SKM-1 (cell line): ENCODE results near the gene RUVBL1.

Source experiments
- DNase-seq: peaks from one replicate; lab custom pipeline; 2025; ENCODE audit not compliant: unreplicated experiment; lab: John Stamatoyannopoulos, UW

The RUVBL1 gene

DNA sequence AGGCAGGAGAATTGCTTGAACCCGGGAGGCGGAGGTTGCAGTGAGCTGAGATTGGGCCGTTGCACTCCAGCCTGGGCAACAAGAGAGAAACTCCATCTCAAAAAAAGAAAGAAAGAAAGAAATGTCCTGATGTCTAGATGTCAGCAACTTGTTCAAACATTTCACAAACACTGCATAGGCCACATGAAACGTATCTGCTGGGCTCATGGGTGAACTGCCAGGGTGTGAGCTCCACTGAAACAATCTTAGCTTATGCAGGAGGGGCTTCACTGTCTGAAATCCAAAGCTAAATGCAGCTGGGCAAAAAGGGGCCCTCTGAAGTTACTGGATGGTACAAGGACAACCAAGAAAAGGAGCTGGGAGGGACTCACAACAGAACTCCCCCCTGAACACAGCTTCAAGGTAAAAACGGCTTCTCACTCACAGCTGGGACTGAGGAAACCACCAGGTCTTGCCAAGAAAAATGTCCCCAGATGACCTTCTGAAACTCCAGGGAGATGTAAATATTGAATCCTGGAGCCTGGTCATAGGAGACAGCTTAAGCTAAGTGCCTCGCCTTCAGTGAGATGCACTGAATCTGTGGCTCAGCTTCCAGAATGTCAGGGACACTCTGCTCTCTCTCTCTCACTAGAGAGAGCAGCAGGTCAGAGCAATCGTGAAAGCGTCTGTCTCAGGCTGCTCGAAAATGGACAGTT, 39.5 kb downstream of the RUVBL1 start:
- DNase-seq, result no peak

DNA sequence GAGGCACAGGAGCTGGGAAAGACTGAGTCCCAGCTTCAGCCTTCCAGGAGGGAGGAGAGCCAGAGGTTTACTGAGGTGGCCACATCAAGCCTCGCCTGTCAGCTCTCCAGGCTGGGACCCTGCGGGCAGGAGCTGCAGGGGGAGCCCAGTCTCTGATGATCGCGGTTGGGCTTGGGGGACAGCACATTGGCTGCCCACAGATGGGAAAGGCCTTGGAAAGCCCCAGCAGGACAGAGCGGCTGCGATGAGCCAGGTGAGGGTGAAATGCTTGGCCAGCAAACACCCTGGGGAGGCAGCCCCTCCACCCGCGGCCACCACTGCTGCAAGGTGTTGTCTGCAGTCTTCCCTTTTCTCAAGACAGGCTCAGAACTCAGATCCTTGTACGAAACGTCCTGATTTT, 40.2 kb downstream of the RUVBL1 start:
- DNase-seq, result no peak

DNA sequence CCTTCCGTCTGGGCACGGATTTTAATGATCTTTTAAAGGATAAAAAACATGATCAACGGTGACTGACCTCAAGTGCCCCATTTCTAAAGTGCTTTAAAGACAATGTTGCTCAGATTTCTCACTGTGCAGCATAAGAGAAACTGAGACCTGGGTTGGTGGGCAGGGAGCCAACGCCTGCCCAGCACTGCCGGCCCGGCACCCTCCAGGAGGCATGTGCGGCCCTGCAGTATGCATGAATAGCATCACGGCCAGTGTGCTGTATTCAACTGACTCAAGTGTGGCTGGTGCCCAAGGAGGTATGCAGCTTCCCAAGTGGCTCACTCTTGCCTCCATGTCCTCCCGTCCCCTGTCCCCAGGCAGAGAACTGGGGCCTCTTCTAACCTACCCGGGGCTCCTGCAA, 41.1 kb downstream of the RUVBL1 start:
- DNase-seq, result no peak

DNA sequence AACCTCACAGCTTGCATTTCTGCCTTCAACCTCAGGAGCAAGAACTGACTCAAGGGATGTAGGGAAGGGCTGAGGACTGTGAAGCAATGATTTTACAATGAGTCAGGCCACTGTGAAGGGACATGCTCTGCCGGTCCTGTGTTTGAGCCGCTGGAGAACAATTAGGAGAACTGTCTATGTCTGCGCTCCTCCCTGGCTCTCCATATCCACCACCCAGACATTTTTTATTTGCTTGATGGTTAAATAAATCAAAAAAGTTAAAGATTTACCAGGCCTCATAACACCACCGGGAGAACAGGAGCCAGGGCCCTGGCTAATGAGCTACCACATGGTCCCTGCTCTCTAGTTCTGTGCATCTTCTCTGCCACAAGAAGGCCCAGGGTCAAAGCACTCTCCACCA, 41.8 kb downstream of the RUVBL1 start:
- no peak for DNase-seq

DNA sequence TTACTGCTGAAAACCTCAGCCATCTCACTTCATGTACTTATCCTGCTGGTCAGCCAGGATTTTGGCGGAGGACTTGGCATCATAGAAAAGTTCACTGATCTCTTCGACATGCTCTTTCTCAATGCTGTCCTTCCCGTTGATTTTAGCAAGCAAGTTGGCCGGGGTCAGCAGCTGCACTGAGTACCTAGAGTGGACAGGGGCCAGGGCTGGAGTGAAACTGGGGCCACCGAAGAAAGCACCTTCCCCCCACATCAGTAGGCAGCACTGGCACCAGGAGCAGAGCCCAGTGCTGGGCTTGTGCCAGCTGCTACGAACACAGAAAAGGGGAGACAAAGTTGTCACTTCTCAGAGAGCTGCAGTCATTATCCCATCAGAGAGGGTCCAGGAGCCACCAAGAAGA, 42.4 kb downstream of the RUVBL1 start:
- no peak for DNase-seq

DNA sequence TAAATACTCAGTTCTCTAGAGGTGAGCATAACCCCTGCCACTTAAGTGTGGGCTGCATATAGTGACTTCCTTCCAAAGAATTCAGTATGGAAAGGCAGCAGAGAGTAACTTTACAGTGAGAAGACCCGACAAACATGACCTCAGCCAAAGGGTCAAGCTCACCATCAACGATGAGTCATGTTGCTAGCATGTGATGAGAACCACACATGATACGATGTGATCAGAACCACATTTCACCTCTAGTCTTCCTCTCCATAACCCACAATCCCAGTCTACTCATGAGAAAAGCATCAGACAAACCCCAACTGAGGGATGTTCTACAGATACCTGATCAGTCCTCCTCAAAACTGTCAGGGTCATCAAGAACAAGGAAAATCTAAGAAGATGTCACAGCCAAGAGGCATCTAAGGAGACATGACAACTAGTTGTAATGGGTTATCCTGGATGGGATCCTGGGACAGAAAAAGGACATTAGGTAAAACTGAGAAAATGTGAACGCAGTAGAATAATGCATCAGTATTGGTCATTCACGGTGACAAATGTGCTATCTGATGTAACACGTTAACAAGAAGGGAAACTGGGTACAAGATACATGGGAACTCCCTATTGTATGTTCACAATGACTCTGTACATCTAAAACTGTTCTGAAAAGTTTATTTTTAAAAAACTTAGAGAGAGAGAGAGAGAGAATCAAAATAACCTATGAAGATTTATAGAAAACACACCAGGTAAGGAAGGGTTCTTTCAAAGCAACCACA, 43.1 kb downstream of the RUVBL1 start:
- DNase-seq, result no peak

DNA sequence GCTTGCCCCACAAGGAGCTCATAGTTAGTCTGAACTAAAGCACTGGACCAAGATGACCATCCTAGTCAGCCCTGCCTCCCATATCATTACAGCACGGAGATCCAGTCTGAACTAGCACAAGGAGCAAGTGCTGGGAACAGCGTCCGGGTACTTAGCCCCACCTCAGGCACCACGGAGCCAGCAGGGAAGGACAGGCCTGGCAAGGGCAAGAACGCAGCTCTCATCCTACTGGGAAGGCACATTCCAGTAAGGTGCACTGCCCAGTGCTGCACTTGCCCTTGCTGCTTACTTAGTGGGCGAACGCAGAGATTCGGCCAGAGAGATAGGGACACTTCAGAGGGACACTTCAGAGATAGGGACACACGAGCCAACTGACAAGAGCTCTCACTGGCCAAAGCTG, 43.8 kb downstream of the RUVBL1 start:
- no peak for DNase-seq

DNA sequence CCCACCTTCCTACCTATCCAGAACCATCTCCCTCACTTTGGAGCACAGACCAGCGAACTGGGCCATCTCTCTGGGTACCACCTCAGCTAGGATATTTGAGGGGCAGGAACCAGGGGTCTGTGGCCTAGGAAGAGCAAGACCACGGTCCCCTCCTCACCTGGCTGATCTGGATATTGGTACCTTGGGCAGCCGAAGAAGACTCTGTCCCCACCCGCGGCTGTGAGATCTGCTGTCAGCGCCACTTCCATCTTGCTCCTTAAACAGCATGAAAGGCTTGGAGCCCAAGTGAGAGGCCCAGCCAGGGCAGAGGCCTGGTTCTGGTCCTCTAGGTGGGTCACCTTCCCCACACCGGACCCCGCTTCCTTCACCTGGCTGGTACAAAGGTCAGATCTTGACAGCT, 44.7 kb downstream of the RUVBL1 start:
- DNase-seq, result no peak

DNA sequence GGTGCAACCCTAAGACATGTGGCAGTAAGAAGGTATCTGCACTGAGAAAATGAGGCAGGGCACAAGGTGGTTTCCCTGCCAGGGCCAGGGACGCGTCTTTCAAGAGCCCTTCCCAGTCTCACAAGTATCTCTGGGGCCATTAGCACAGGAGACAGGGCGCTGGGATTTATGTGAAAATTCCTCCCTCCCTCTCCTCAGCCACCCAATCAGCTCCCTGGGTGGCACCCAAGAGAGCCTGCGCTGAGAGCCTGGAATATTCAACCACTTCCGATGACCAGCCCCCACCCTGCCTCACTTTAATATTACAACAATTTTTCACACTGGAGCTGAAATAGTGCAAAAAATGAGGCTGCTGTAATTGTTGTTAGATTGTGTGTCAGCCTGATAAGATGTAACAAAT, 45.3 kb downstream of the RUVBL1 start:
- DNase-seq, result no peak

DNA sequence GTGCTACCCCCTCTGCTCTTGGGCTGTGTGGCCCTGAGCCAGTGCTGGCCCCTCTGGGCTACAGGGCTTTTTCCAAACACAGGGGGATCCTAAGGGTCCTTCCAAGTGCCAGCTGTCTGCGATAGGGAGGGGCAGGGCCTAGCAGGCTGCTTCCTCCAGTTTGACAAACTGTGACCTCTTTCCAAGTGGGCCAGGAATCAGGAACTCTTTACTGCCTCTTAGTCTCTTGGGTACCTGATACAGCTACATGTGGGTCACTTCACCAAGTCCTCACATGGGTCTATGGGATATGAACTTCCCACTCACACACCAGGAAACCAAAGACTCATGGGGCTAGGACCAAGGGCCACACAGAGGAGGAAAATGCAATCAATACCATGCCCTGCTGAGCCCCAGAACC, 45.9 kb downstream of the RUVBL1 start:
- no peak for DNase-seq

DNA sequence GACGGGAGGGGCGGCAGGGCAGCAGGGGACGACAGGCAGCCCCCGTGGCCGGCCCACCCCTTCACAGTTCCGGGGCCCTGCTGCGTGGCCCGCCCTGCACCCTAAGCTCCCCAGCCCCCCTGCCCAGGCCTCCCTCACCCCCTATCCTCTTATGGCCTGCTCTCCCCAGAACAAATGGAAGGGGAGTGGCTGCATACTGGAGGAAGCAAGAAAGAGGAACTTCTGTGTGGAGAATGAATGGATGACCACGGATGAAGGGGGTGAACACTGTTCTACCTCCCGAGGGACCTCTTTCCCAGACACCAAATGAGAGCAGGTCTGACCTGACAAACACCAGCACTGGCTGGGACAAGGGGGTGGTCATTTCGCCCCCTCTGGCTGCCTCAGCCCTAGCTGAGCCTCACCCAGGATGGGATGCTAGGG, 46.4 kb downstream of the RUVBL1 start:
- peak; percentile 12 for DNase-seq

DNA sequence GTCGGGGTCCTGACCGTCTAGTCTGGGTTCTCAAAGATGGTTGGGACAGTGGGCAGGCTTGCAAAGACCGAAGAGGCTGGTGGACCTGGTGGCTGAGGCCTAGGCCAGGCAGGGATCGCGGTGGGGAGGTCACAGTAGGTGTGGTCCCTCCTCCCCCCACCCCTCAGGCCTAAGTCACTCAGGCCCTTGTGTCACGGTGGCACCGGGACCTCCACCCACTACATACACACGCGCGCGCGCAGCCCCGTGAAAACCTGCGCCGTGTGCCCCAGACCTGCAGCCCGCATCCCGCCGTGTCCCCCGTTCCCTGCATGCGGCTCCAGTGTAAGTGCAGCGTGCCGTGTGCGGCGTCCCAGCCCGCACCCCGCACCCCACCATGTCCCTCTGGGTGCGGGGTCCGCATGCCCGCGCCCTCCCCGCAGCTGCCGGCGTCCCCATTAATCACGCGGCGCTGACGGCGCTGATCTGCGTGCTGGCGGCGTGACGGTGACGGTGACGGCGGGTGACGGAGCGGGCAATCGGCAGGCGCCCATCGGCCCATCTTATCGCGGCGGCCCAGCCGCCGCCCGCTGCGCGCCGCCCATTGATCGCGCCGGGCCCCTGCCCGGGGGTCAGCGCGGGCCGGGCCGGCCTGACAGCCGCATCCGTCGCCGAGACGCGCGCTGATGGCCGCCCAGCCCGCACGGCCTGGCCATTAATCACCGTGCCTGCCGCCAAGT, 47.0 kb downstream of the RUVBL1 start:
- DNase-seq, result no peak

DNA sequence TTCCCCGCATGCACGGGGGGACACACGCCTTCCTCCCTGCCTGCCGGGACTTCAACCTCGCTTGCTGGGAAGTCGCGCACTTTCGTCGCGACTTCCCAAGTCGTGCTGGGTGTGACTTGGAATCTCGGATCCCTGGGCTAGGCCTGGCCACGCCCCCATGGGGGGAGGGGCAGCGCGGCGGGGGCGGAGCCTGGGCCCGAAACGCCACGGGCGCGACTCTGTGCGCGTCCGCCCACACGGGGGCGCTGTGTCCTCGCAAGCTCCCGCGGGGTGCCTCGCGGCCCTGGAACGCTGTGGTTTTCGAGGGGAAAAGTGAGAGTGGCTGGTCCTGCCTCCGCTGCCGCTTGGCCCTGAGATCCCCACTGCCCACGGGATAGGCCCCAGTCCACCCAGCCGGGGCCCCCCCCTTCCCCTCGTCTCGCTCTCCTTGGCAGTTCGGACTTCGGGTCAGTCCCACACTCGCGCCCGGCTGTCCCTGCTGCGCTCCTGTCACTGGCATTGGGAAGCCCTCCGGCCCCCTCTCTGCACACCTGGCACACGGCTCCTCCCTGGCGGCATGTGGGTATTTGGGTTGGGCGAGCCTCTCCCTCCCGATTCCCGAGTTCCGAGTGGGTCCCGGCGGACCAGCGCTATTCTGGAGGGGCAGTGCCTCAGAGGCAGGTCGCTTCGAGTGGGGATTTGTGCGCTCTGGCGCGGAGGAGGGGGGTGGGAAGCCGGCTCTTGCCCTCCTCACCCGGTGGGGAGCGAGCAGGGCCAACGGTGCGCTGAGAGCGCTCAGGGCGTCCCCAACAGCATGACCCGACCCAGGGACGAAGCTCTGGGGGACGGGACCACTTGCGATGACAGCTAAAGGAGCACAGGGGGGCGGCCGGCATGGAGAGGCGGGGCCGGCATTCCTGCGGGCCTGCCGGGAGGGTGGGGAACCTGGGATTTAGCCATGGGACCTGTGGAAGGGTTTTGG, 47.8 kb downstream of the RUVBL1 start:
- DNase-seq, result no peak

DNA sequence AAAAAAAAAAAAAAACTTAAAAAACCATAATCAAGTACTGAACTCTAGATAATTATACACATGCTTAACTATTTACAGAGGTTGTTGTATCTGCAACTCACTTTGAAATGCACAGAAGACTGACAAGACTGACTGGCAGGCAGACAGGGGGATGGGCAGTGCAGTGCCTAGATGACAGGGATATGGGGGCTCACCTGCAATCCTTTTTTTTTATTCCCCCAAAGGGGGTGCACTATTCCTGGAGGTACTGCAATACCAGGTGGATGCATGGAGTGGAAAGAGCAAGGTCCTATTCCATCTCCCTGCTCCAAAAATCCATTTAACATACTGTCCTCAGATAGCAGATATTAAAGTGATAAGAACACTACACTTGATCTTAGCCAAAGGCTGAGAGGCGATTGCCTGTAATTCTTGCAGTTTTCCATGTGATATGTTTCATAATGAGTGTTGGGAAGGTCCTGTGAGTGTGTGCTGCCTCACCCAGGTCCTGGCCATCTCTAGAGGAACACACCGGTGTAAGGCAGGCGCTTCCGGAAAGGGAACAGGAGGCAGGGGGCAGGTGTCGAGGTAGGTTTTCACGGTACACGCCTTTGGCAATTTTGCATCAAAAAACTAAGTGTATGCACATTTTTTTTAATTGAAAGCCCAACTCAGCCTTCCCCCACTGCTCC, 48.6 kb downstream of the RUVBL1 start:
- no peak for DNase-seq

DNA sequence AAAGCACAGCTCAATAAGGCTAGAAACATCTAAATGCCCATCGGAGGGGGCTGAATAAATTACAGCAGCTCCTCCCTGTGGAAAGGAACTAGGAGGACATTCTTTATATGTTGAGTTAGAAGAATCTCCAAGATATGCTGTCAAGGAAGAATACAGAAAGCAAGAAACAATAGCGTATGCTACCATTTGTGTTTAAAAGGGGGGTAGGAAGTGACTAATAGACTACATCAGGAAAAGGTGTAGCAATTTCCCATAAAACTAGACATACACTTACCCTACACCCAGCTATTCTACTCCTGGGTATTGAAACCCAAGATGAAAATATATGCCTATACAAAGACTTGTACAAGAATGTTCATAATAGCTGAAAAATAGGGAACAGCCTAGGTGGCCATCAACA, 49.8 kb downstream of the RUVBL1 start:
- DNase-seq, result no peak

DNA sequence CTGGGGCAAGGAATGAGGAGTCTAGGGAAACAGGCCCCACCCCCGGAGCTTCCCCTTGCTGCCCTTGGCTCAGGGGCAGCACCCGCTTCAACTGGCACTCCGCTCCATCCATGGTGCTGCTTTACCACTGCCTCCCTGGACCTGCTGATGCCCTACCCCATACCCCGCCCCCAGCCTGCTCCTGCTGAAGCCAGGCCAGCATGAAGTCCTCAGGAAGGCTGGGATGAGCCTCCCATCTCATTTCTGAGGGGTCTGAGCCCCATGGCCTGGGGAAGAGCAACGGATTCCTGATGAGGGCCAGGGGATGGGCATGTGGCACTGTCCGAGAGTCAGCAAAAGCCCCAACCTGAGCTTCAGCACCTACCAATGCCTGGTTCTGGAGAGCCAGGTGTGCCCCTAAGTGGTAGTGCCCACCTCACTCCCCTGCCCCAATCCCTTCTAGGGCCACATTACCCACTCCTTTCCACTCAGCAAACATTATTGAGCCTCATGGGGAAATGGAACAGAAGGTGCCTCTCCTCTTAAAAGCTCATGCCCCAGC, 50.4 kb downstream of the RUVBL1 start:
- DNase-seq, result no peak

DNA sequence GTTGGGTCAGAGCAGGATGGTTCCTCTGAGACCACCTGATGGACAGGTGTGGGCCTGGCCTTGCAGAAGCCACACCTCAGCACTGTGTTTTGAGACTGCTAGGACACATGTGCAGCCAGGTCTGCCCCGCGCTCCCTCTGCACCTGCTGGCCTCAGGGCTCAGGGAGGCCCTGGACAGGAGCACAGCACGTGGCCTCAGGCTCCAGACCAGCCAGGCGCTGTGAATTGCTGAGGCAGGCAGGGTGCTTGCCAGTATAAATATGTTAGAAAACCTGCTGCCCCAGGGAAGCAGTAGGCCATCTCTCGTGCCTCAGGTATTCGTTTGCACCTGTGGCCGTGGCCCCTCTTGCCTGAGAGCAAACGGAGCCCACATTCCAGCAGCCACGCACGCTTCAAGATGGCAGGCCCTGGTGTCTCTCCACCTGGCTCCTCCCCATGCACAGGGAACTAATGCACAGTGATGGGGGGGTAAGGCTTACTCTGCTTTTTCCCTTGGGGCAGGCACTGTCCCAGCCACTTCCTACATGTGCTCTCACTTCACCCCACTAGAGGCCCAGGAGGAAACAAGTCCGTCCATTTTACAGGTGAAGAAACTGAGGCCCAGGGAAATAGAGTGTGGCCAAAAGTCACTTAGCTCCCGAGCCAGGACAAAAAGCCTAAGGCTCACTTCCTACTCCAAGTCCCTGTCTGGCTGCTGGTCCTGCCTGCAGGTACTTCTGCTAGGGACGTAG, 51.0 kb downstream of the RUVBL1 start:
- DNase-seq, result no peak

DNA sequence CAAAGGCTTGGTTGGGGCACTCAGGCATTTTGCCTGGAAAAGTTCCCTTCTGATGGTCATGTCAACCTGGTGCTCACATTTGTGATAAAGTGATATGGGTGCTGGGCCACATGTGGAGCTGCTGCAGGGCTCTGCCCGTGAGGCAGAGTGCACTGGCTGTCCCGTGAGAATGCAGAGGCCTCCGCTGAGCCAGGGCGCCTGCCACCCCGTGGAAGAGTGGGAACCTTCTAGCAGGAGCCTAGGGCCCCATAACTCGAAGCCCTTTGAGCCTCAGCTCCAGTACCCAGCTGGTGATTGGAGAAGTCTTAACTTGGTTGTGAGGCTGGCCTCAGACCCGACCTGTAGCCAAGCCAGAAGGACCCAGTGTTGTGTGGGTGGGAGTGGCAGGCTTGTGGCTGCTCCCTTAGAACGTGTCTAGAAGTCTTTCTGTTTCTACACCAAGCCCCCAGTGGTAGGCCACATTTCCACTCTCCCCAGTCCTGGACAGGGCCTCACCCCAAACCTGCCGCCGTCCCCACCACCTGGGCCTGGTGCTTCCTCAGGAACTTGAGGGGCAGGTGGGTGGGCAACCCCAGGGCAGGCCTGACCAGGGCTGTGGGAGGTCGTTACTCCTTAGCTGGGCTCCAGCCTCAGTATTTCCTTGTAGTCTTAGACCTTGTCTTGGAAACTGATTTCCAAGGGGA, 51.7 kb downstream of the RUVBL1 start:
- DNase-seq, result no peak
